ENCODE measurements around the gene ALG13. TPM values are rescaled to one million over a fixed set of nuclear protein-coding genes. Genes with fewer than 3 reads are reported as not detected.

Gene ALG13
- total RNA-seq, 1 experiment from 2014 or later, result 50.1 TPM

GRCh38 chrX:111671668-111672067, 9.3 kb upstream of the ALG13 start:
- Mint-ChIP-seq H3K4me1 (ENCODE audit: low read depth, unreplicated experiment) (no peaks in the 10 kb centered on the region), H3K27ac (ENCODE audit: unreplicated experiment) (no peak overlapping the region), H3K9me3 (ENCODE audit: low read depth, unreplicated experiment) (no peaks in the 10 kb centered on the region), H3K4me3 (ENCODE audit: low read depth, unreplicated experiment) (no peak overlapping the region), H3K36me3 (ENCODE audit: insufficient read depth, unreplicated experiment) (no peaks in the 10 kb centered on the region), H3K27me3 (ENCODE audit: unreplicated experiment) (peaks cover 9% of the 10 kb centered on the region)
- TF ChIP-seq CTCF (IDR thresholded peaks at IDR 0.05; ENCODE audit: unreplicated experiment), result no peak
- CTCF ChIA-PET, result no interaction called here
- no TSS peak for BruUV-seq (replicated peaks)
- no peak for DNase-seq
- intact Hi-C loops (cut with micrococcal nuclease; ENCODE audit: unreplicated experiment), result no loop called here

- CTCF ChIA-PET, result no interaction called here
- intact Hi-C loops (cut with micrococcal nuclease; ENCODE audit: unreplicated experiment), result no loop called here
- Mint-ChIP-seq H3K27ac (ENCODE audit: unreplicated experiment) (no peak overlapping the region), H3K36me3 (ENCODE audit: insufficient read depth, unreplicated experiment) (peaks cover 34% of the 10 kb centered on the region), H3K9me3 (ENCODE audit: low read depth, unreplicated experiment) (no peaks in the 10 kb centered on the region), H3K27me3 (ENCODE audit: unreplicated experiment) (no peaks in the 10 kb centered on the region), H3K4me1 (ENCODE audit: low read depth, unreplicated experiment) (peaks cover 16% of the 10 kb centered on the region), H3K4me3 (ENCODE audit: low read depth, unreplicated experiment) (no peak overlapping the region)
- TF ChIP-seq CTCF (IDR thresholded peaks at IDR 0.05; ENCODE audit: unreplicated experiment), result no peak
- no peak for DNase-seq
- BruUV-seq (replicated peaks), result no TSS peak
These were observed 6.3 kb downstream of the ALG13 start for GRCh38 chrX:111687305-111687704.

- BruUV-seq (replicated peaks), result no TSS peak
- intact Hi-C loops (cut with micrococcal nuclease; ENCODE audit: unreplicated experiment), result no loop called here
- CTCF ChIA-PET, result no interaction called here
- H3K27ac Mint-ChIP-seq (ENCODE audit: unreplicated experiment), result no peak overlapping the region
- no peaks in the 10 kb centered on the region for H3K4me1 Mint-ChIP-seq (ENCODE audit: low read depth, unreplicated experiment)
- no peak for TF ChIP-seq CTCF (IDR thresholded peaks at IDR 0.05; ENCODE audit: unreplicated experiment)
- H3K27me3 Mint-ChIP-seq (ENCODE audit: unreplicated experiment), result no peaks in the 10 kb centered on the region
- no peaks in the 10 kb centered on the region for H3K36me3 Mint-ChIP-seq (ENCODE audit: insufficient read depth, unreplicated experiment)
- no peak overlapping the region for H3K4me3 Mint-ChIP-seq (ENCODE audit: low read depth, unreplicated experiment)
- no peaks in the 10 kb centered on the region for H3K9me3 Mint-ChIP-seq (ENCODE audit: low read depth, unreplicated experiment)
- no peak for DNase-seq
These were observed 14.4 kb downstream of the ALG13 start for GRCh38 chrX:111695297-111695880.

- CTCF ChIA-PET, result interaction anchor here (0.7 kb wide), 1 partner anchor 322 kb away, joined by 4 read pairs; no protein-coding TSS in a partner anchor
- H3K27ac Mint-ChIP-seq (ENCODE audit: unreplicated experiment), result no peak overlapping the region
These were observed 38.6 kb downstream of the ALG13 start for GRCh38 chrX:111719426-111720210.

More at GRCh38 chrX:111719426-111720210, 38.6 kb downstream of the ALG13 start:
- H3K27me3 Mint-ChIP-seq (ENCODE audit: unreplicated experiment), result no peaks in the 10 kb centered on the region
- no peak for TF ChIP-seq CTCF (IDR thresholded peaks at IDR 0.05; ENCODE audit: unreplicated experiment)
- BruUV-seq (replicated peaks), result no TSS peak
- DNase-seq, result no peak
- H3K36me3 Mint-ChIP-seq (ENCODE audit: insufficient read depth, unreplicated experiment), result peaks cover 12% of the 10 kb centered on the region
- H3K4me3 Mint-ChIP-seq (ENCODE audit: low read depth, unreplicated experiment), result no peak overlapping the region
- intact Hi-C loops (cut with micrococcal nuclease; ENCODE audit: unreplicated experiment), result loop anchor here (5.0 to 10.0 kb wide), 2 partner anchors 145 to 323 kb away; no protein-coding TSS in a partner anchor
- no peaks in the 10 kb centered on the region for H3K9me3 Mint-ChIP-seq (ENCODE audit: low read depth, unreplicated experiment)
- H3K4me1 Mint-ChIP-seq (ENCODE audit: low read depth, unreplicated experiment), result no peaks in the 10 kb centered on the region

Data from Calu3 (cell line).